ENCODE measurements around the gene OPA1.

- TF ChIP-seq CTCF (IDR thresholded peaks at IDR 0.05) (no peak), POLR2A (IDR thresholded peaks at IDR 0.05) (no peak)
Observed at GRCh38 chr3:193598202-193598601, 5.2 kb downstream of the OPA1 start.
